H1 (cell line): ENCODE results near the gene CCT5. TPM values are rescaled to one million over a fixed set of nuclear protein-coding genes. Genes with fewer than 3 reads are reported as not detected.

Experiments
- CTCF ChIA-PET: fragments of 300-600 bp; sonication (Branson Sonifier 250); formaldehyde crosslinking; loops from one replicate; lab custom pipeline; 2021; ENCODE audit not compliant: partially characterized antibody; lab: Charles Lee
- POLR2A ChIA-PET: fragments of 300-600 bp; sonication (Branson Sonifier 250); formaldehyde crosslinking; loops from one replicate; lab custom pipeline; 2021; ENCODE audit warnings: inconsistent platforms; ENCODE audit not compliant: partially characterized antibody; lab: Charles Lee
- DNase-seq, 2 experiments: peaks; one replicate each; pipeline versions ENCODE4 v3.0.0 to v3.0.0-alpha.2; 2010 to 2022; ENCODE audit warnings: low spot score in 2 of 2, low read depth in 1 of 2, mixed read lengths in 1 of 2
- FAIRE-seq: peaks from 2 replicates; lab custom pipeline; 2011; peaks lifted over from hg19 to GRCh38; lab: Jason Lieb, UNC
- H2AFZ ChIP-seq: 2 replicates; pipeline ENCODE4 v1.8.1; 2012; ENCODE audit warnings: low read length, inconsistent platforms
- H2AK5ac ChIP-seq: 2 replicates; pipeline ENCODE4 v1.6.1; 2013; ENCODE audit warnings: low read depth, low read length
- H2BK120ac ChIP-seq: replicated peaks from 2 replicates; pipeline ENCODE3; 2013; ENCODE audit warnings: low read depth, low read length, inconsistent platforms
- H2BK12ac ChIP-seq: 2 replicates; pipeline ENCODE4 v1.6.1; 2013; ENCODE audit warnings: low read depth, low read length
- H2BK15ac ChIP-seq: 2 replicates; pipeline ENCODE4 v1.6.1; 2013; ENCODE audit warnings: low read length
- H2BK20ac ChIP-seq: 2 replicates; pipeline ENCODE4 v1.6.1; 2013; ENCODE audit warnings: low read length
- H2BK5ac ChIP-seq: 2 replicates; pipeline ENCODE4 v1.6.1; 2013; ENCODE audit warnings: low read depth, low read length
- H3K14ac ChIP-seq: 2 replicates; pipeline ENCODE4 v1.6.1; 2013; ENCODE audit warnings: inconsistent platforms; ENCODE audit not compliant: insufficient read length
- H3K18ac ChIP-seq: 2 replicates; pipeline ENCODE4 v1.6.1; 2013; ENCODE audit warnings: low read length; ENCODE audit errors: extremely low read depth
- H3K23ac ChIP-seq: 2 replicates; pipeline ENCODE4 v1.6.1; 2013; ENCODE audit warnings: inconsistent platforms; ENCODE audit not compliant: insufficient read length
- H3K23me2 ChIP-seq: 2 replicates; pipeline ENCODE4 v1.6.1; 2013; ENCODE audit warnings: low read depth, low read length
- H3K27ac ChIP-seq: 2 replicates; pipeline ENCODE4 v1.6.1; 2011; ENCODE audit warnings: low read depth, low read length, inconsistent platforms
- H3K27me3 ChIP-seq, 4 experiments: replicated peaks in 1 of 4; 1 replicate in 1 of 4; 2 replicates in 3 of 4; pipeline versions ENCODE4 v1.6.1 to v1.8.1; 2011 to 2013; ENCODE audit warnings: low read length in 3 of 4, mild to moderate bottlenecking in 3 of 4, inconsistent platforms in 2 of 4, mixed read lengths in 2 of 4, moderate library complexity in 1 of 4; ENCODE audit not compliant: control insufficient read depth in 3 of 4, insufficient read depth in 3 of 4; ENCODE audit errors: extremely low read depth in 1 of 4
- H3K36me3 ChIP-seq, 4 experiments: 2 replicates each; pipeline versions ENCODE4 v1.6.1 to v1.8.1; 2011 to 2013; ENCODE audit warnings: mild to moderate bottlenecking in 4 of 4, low read length in 3 of 4, moderate library complexity in 2 of 4, control low read depth in 1 of 4, inconsistent platforms in 1 of 4; ENCODE audit not compliant: insufficient read depth in 4 of 4, control insufficient read depth in 2 of 4
- H3K4ac ChIP-seq: replicated peaks from 2 replicates; pipeline ENCODE3; 2013; ENCODE audit warnings: low read length, low read depth, mixed read lengths, inconsistent platforms; ENCODE audit not compliant: insufficient read length
- H3K4me1 ChIP-seq, 4 experiments: replicated peaks in 1 of 4; 1 replicate in 1 of 4; 2 replicates in 3 of 4; pipeline versions ENCODE4 v1.6.1 to v1.8.1; 2011 to 2013; ENCODE audit warnings: low read length in 3 of 4, inconsistent platforms in 2 of 4, mixed read lengths in 1 of 4; ENCODE audit not compliant: insufficient read depth in 4 of 4, control insufficient read depth in 3 of 4
- H3K4me2 ChIP-seq, 2 experiments: 2 replicates each; pipeline versions ENCODE4 v1.6.1 to v1.8.1; 2011 to 2013; ENCODE audit warnings: low read depth in 2 of 2, low read length in 2 of 2, control low read depth in 1 of 2, inconsistent platforms in 1 of 2, mild to moderate bottlenecking in 1 of 2; ENCODE audit not compliant: insufficient read depth in 1 of 2
- H3K4me3 ChIP-seq, 4 experiments: fragments of 200-600, 300-600 bp in 1 of 4; sonication (generic), shearing (Covaris generic), sonication (Bioruptor Twin) in 1 of 4; 2 replicates each; pipeline versions ENCODE4 v1.5.1 to v1.8.1; 2011 to 2016; ENCODE audit warnings: low read length in 4 of 4, low read depth in 3 of 4, control low read depth in 2 of 4, inconsistent platforms in 2 of 4, mild to moderate bottlenecking in 2 of 4, mixed read lengths in 1 of 4, moderate library complexity in 1 of 4; ENCODE audit not compliant: insufficient read depth in 2 of 4; ENCODE audit errors: extremely low read depth in 1 of 4
- H3K56ac ChIP-seq: replicated peaks from 2 replicates; pipeline ENCODE3; 2013; ENCODE audit warnings: low read depth, mild to moderate bottlenecking, mixed read lengths, low read length, inconsistent platforms; ENCODE audit not compliant: insufficient read length
- H3K79me1 ChIP-seq: 2 replicates; pipeline ENCODE4 v1.6.1; 2013; ENCODE audit warnings: low read depth, low read length, control low read depth
- H3K79me2 ChIP-seq, 2 experiments: 2 replicates each; pipeline versions ENCODE4 v1.6.1 to v1.8.1; 2012 to 2013; ENCODE audit warnings: low read length in 2 of 2, mild to moderate bottlenecking in 2 of 2, inconsistent platforms in 1 of 2; ENCODE audit not compliant: insufficient read depth in 2 of 2, control insufficient read depth in 1 of 2
- H3K9ac ChIP-seq, 4 experiments: replicated peaks in 1 of 4; 1 replicate in 1 of 4; 2 replicates in 3 of 4; pipeline versions ENCODE4 v1.6.1 to v1.8.1; 2011 to 2013; ENCODE audit warnings: low read depth in 3 of 4, low read length in 3 of 4, control low read depth in 2 of 4, mild to moderate bottlenecking in 2 of 4, moderate library complexity in 2 of 4, inconsistent platforms in 1 of 4; ENCODE audit errors: extremely low read depth in 1 of 4
- H3K9me3 ChIP-seq, 2 experiments: 2 replicates each; pipeline versions ENCODE4 v1.6.1 to v1.8.1; 2012 to 2013; ENCODE audit warnings: mild to moderate bottlenecking in 2 of 2, moderate library complexity in 2 of 2, control low read depth in 1 of 2, inconsistent platforms in 1 of 2, low read depth in 1 of 2, low read length in 1 of 2, mixed read lengths in 1 of 2; ENCODE audit not compliant: insufficient read depth in 2 of 2
- H4K20me1 ChIP-seq, 2 experiments: replicated peaks in 1 of 2; 2 replicates each; pipeline versions ENCODE3 to v1.8.1; 2011 to 2013; ENCODE audit warnings: inconsistent platforms in 2 of 2, low read length in 2 of 2, mild to moderate bottlenecking in 1 of 2; ENCODE audit not compliant: insufficient read depth in 2 of 2, control insufficient read depth in 1 of 2
- H4K5ac ChIP-seq: 2 replicates; pipeline ENCODE4 v1.6.1; 2013; ENCODE audit warnings: low read length, low read depth, mixed read lengths, inconsistent platforms; ENCODE audit not compliant: insufficient read length
- H4K8ac ChIP-seq: 2 replicates; pipeline ENCODE4 v1.8.0; 2013; ENCODE audit warnings: mild to moderate bottlenecking, moderate library complexity, low read length, inconsistent platforms; ENCODE audit not compliant: insufficient read depth; ENCODE audit errors: extremely low read depth
- H4K91ac ChIP-seq: replicated peaks from 2 replicates; pipeline ENCODE3; 2013; ENCODE audit warnings: low read length, mixed read lengths, inconsistent platforms; ENCODE audit not compliant: insufficient read length
- ATF2 ChIP-seq: IDR thresholded peaks from 2 replicates; pipeline ENCODE4 v1.6.1; 2012; ENCODE audit warnings: low read length, inconsistent platforms
- EZH2 ChIP-seq: fragments of 200-600 bp; sonication (generic); IDR thresholded peaks from 2 replicates; pipeline ENCODE4 v1.7.1; 2012; ENCODE audit warnings: low read depth, mild to moderate bottlenecking, moderate library complexity, low read length, inconsistent platforms; ENCODE audit not compliant: severe bottlenecking
- FOSL1 ChIP-seq: IDR thresholded peaks from 2 replicates; pipeline ENCODE4 v1.6.1; 2011; ENCODE audit warnings: mild to moderate bottlenecking, low read depth, low read length, moderate library complexity; ENCODE audit not compliant: insufficient read depth
- HDAC2 ChIP-seq, 2 experiments: fragments of 300-600 bp in 1 of 2; sonication (generic) in 1 of 2; IDR thresholded peaks; 2 replicates each; pipeline ENCODE4 v1.6.1; 2011 to 2012; ENCODE audit warnings: low read depth in 2 of 2, low read length in 2 of 2, mild to moderate bottlenecking in 2 of 2, moderate library complexity in 2 of 2, borderline replicate concordance in 1 of 2, inconsistent platforms in 1 of 2
- JUN ChIP-seq: IDR thresholded peaks from 2 replicates; pipeline ENCODE4 v1.6.1; 2011; ENCODE audit warnings: low read depth, mild to moderate bottlenecking, improper control_type of control experiment, low read length
- NRF1 ChIP-seq: IDR thresholded peaks from 2 replicates; pipeline ENCODE4 v1.6.1; 2011; ENCODE audit warnings: mild to moderate bottlenecking, low read depth, low read length, improper control_type of control experiment
- SIRT6 ChIP-seq: IDR thresholded peaks from one replicate; pipeline ENCODE4 v1.7.1; 2012; ENCODE audit warnings: low read length, inconsistent platforms
- USF2 ChIP-seq: IDR thresholded peaks from 2 replicates; pipeline ENCODE4 v1.6.1; 2011; ENCODE audit warnings: low read length, improper control_type of control experiment
- ZNF274 ChIP-seq: IDR thresholded peaks from 2 replicates; pipeline ENCODE4 v1.7.0; 2012; ENCODE audit warnings: low read length, borderline replicate concordance; ENCODE audit errors: extremely low read depth
- WGBS, 2 experiments: shearing (Covaris generic) in 1 of 2; methylation state at CpG; one replicate each; pipeline versions ENCODE4 v1.1.6 to v1.1.7; 2013 to 2015; ENCODE audit warnings: low lambda C conversion rate in 2 of 2, mixed read lengths in 2 of 2, inconsistent platforms in 1 of 2, low coverage in 1 of 2, missing lambda C conversion rate in 1 of 2; ENCODE audit not compliant: insufficient replicate concordance in 2 of 2, insufficient coverage in 1 of 2, insufficient read length in 1 of 2; ENCODE audit errors: extremely low coverage in 1 of 2, missing lambda C conversion rate in 1 of 2; 5-methylcytosine and 5-hydroxymethylcytosine counted together
- polyA plus RNA-seq, 7 experiments: library from polyadenylated mRNA; depleted of rRNA in 3 of 7; stranded (reverse) in 5 of 7; unstranded in 2 of 7; fragments of >200 nt in 5 of 7; fragments of 200-250 nt in 2 of 7; gene quantifications; 1 replicate in 5 of 7; 2 replicates in 1 of 7; 4 replicates in 1 of 7; pipeline versions ENCODE4 v1.2.1 to v1.2.3, GENCODE V29; 2011 to 2013; ENCODE audit warnings: missing spikeins in 2 of 7, mixed read lengths in 2 of 7
- total RNA-seq: library from RNA; stranded (reverse); fragmentation: NEBNext Ultra II Directional; extraction: Animal tissue kit (Norgen Biotek cat#: 25700); gene quantifications from 2 replicates; pipeline ENCODE4 v1.2.1, GENCODE V29; 2021

CCT5 gene
- total and polyA plus RNA-seq, 2 of the 8 experiments (the other 6 are each of a cell fraction or from before 2014, with no cell fraction given) = 425 to 549 TPM

- 97% methylated on average over 10 of the region's 10 CpGs; no CpG with 5 or more reads in 1 of the 2 experiments for WGBS, 2 experiments
- TF ChIP-seq SIRT6 = no peak
- TF ChIP-seq NRF1 = no peak
- no peak for TF ChIP-seq EZH2
- TF ChIP-seq ZNF274 = no peak
- no peak for TF ChIP-seq HDAC2 (IDR thresholded peaks at IDR 0.05; ENCODE audit: borderline replicate concordance in 1 of 2, low read depth in 2 of 2, low read length in 2 of 2)
- no peak for TF ChIP-seq JUN
- no peak for TF ChIP-seq FOSL1
- TF ChIP-seq ATF2 = no peak
- no peak for TF ChIP-seq USF2
Measured at GRCh38 chr5:10244342-10244944, 5.6 kb upstream of the CCT5 start.

More at GRCh38 chr5:10244342-10244944, 5.6 kb upstream of the CCT5 start:
- Histone ChIP-seq H2BK120ac (no peak overlapping the region), H4K91ac (no peak overlapping the region), H2AFZ (no peak overlapping the region), H2BK15ac (no peak overlapping the region), H3K23me2 (0 out of 2 replicates have a peak, but pooled peaks cover 3% of the 10 kb centered on the region), H3K18ac (no peak overlapping the region), H2BK20ac (no peak overlapping the region), H4K5ac (no peak overlapping the region), H4K8ac (no peak overlapping the region), H3K36me3 (no peaks in the 10 kb centered on the region), H3K27me3 (no peaks in the 10 kb centered on the region), H3K79me2 (peaks cover 0 to 13% of the 10 kb centered on the region in 2 experiments; a peak in 1 of 4 replicates), H3K4me3 (no peak overlapping the region), H3K4me2 (no peak overlapping the region), H2BK12ac (no peak overlapping the region), H3K4ac (no peak overlapping the region), H3K27ac (no peak overlapping the region), H2BK5ac (no peak overlapping the region), H3K79me1 (peaks cover 2% of the 10 kb centered on the region; the same call in 1 of the 2 replicates), H3K9me3 (no peaks in the 10 kb centered on the region), H3K56ac (no peak overlapping the region), H3K4me1 (no peaks in the 10 kb centered on the region), H3K14ac (no peak overlapping the region), H3K23ac (no peak overlapping the region), H4K20me1 (no peaks in the 10 kb centered on the region), H3K9ac (no peak overlapping the region), H2AK5ac (no peak overlapping the region)
- CTCF ChIA-PET = interaction anchor here (1.0 kb wide), 1 partner anchor 10 kb away, joined by 3 read pairs; no protein-coding TSS in a partner anchor
- no peak for FAIRE-seq
- no peak for DNase-seq
- POLR2A ChIA-PET = interaction anchor here (1.9 kb wide), 1 partner anchor 8 kb away, joined by 5 read pairs; no protein-coding TSS in a partner anchor
